ENCODE measurements around the gene VEPH1. TPM values are rescaled to one million over a fixed set of nuclear protein-coding genes. Genes with fewer than 3 reads are reported as not detected.

The VEPH1 gene
- polyA plus RNA-seq = 0.21 to 0.57 TPM (median 0.44 TPM) in 3 replicates
- polyA plus RNA-seq (2011; ENCODE audit: low read depth) = not detected
- polyA plus RNA-seq (2011; cell fraction: cytosol; rRNA removed) = 0.18 and 0.34 TPM in 2 replicates
- polyA plus RNA-seq (2011; cell fraction: nucleus; rRNA removed) = 0.12 and 0.41 TPM in 2 replicates
- polyA plus RNA-seq (2012; ENCODE audit: low replicate concordance) = 0.20 and 0.40 TPM in 2 replicates
- 0.63 to 1.3 TPM (median 1.2 TPM) in 3 replicates for polyA minus RNA-seq
- polyA minus RNA-seq (2011; cell fraction: cytosol; rRNA and poly(A)+ RNA removed) = not detected
- polyA minus RNA-seq (2011; cell fraction: nucleus; rRNA and poly(A)+ RNA removed) = 0.95 TPM in 1 of 2 replicates, not detected in the other

- no peak for FAIRE-seq
- no peaks in the 10 kb centered on the region for H3K36me3 ChIP-seq (ENCODE audit: control insufficient read depth in 2 of 2, extremely low read depth in 1 of 2, insufficient read depth in 2 of 2, low read length in 2 of 2)
- no peak within 1 kb of the TSS for H3K4me3 ChIP-seq (ENCODE audit: control insufficient read depth in 2 of 3, extremely low read depth in 1 of 3, insufficient read depth in 2 of 3, low read depth in 1 of 3, low read length in 3 of 3)
- H2AFZ ChIP-seq (ENCODE audit: control insufficient read depth, low read length) = no peak within 1 kb of the TSS
- dilution Hi-C loops (cut with MboI; ENCODE audit: extremely low pct_ligation_motif_present, low sequenced_read_pairs) = no loop called here
- no peaks in the 10 kb centered on the region for H3K79me2 ChIP-seq (ENCODE audit: control insufficient read depth, insufficient read depth, low read length)
- no peak for TF ChIP-seq CTCF (optimal IDR thresholded peaks at IDR 0.05 in 1 of 3, IDR thresholded peaks at IDR 0.05 in 1 of 3, conservative IDR thresholded peaks at IDR 0.05 in 1 of 3; ENCODE audit: extremely low read depth in 1 of 3, insufficient read depth in 2 of 3, low read length in 3 of 3)
- TF ChIP-seq EZH2 (IDR thresholded peaks at IDR 0.05; ENCODE audit: low read length) = no peak
- H3K4me1 ChIP-seq (ENCODE audit: control insufficient read depth, extremely low read depth, insufficient read depth, low read length) = peaks cover 16% of the 10 kb centered on the region
- no peak for DNase-seq (ENCODE audit: low read depth, low spot score)
- H4K20me1 ChIP-seq (ENCODE audit: control insufficient read depth, extremely low read depth, insufficient read depth, low read length) = no peaks in the 10 kb centered on the region
- no peaks in the 10 kb centered on the region for H3K27me3 ChIP-seq (ENCODE audit: control insufficient read depth, extremely low read depth, insufficient read depth, low read length)
- no peak within 1 kb of the TSS for H3K4me2 ChIP-seq (ENCODE audit: control insufficient read depth, extremely low read depth, insufficient read depth, low read depth, low read length)
- H3K27ac ChIP-seq (ENCODE audit: control insufficient read depth, insufficient read depth, low read length) = no peak within 1 kb of the TSS
- no peaks in the 10 kb centered on the region for H3K9me3 ChIP-seq (ENCODE audit: control insufficient read depth, low read depth, low read length)
- no peaks in the 10 kb centered on the region for H3K9me1 ChIP-seq (ENCODE audit: control insufficient read depth, extremely low read depth, insufficient read depth, low read length)
- H3K9ac ChIP-seq (ENCODE audit: control insufficient read depth, extremely low read depth, insufficient read depth, low read length) = no peak within 1 kb of the TSS
These were observed at the start of gene VEPH1 for GRCh38 chr3:157502916-157503595. VEPH1 (minus strand) TSS chr3:157503416; CDS start chr3:157495349, 8,067 bp downstream.

DNA sequence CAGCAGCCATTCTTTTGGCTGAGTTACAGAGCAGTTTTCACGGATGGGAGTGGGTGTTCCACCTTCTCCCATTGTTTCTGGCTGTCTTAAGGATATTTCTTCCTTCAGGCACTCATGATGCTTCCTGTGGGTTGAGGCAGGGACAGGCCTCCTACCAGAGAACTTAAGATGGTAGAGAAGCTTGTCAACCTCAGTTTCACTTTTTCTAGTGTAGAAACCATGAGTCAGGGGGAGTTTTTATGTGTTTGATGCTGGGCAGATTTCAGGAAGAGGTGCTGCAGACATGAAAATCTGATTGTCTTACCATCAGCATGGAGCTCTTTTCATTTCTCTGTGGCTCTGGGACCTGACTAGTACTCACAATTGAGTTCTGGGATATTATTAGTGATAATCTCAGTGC lies 48.7 kb upstream of the VEPH1 start:
- Histone ChIP-seq H3K27ac (ENCODE audit: control insufficient read depth, insufficient read depth, low read length) (no peak overlapping the region), H4K20me1 (ENCODE audit: control insufficient read depth, extremely low read depth, insufficient read depth, low read length) (no peaks in the 10 kb centered on the region), H3K36me3 (ENCODE audit: control insufficient read depth in 2 of 2, extremely low read depth in 1 of 2, insufficient read depth in 2 of 2, low read length in 2 of 2) (no peaks in the 10 kb centered on the region), H3K4me1 (ENCODE audit: control insufficient read depth, extremely low read depth, insufficient read depth, low read length) (no peaks in the 10 kb centered on the region), H3K9me3 (ENCODE audit: control insufficient read depth, low read depth, low read length) (no peaks in the 10 kb centered on the region), H3K79me2 (ENCODE audit: control insufficient read depth, insufficient read depth, low read length) (no peaks in the 10 kb centered on the region), H3K27me3 (ENCODE audit: control insufficient read depth, extremely low read depth, insufficient read depth, low read length) (no peaks in the 10 kb centered on the region), H3K4me3 (ENCODE audit: control insufficient read depth in 2 of 3, extremely low read depth in 1 of 3, insufficient read depth in 2 of 3, low read depth in 1 of 3, low read length in 3 of 3) (no peak overlapping the region), H3K4me2 (ENCODE audit: control insufficient read depth, extremely low read depth, insufficient read depth, low read depth, low read length) (no peak overlapping the region), H3K9me1 (ENCODE audit: control insufficient read depth, extremely low read depth, insufficient read depth, low read length) (no peaks in the 10 kb centered on the region), H3K9ac (ENCODE audit: control insufficient read depth, extremely low read depth, insufficient read depth, low read length) (no peak overlapping the region), H2AFZ (ENCODE audit: control insufficient read depth, low read length) (no peak overlapping the region)
- dilution Hi-C loops (cut with MboI; ENCODE audit: extremely low pct_ligation_motif_present, low sequenced_read_pairs) = no loop called here
- FAIRE-seq (no peak), DNase-seq (ENCODE audit: low read depth, low spot score) (no peak)
- no peak for TF ChIP-seq CTCF (optimal IDR thresholded peaks at IDR 0.05 in 1 of 3, IDR thresholded peaks at IDR 0.05 in 1 of 3, conservative IDR thresholded peaks at IDR 0.05 in 1 of 3; ENCODE audit: extremely low read depth in 1 of 3, insufficient read depth in 2 of 3, low read length in 3 of 3)
- no peak for TF ChIP-seq EZH2 (IDR thresholded peaks at IDR 0.05; ENCODE audit: low read length)
